Stimulated activated CD4-positive, alpha-beta T cell treated with anti-CD3 and anti-CD28 coated beads, Interleukin-15, amount 100 ng/mL, for 24 hours (primary cell): ENCODE results near the gene LCMT1.
"Not testable (repeated sequence)": the region's sequence is repeated elsewhere in the genome, so short reads cannot be mapped to it uniquely, and the experiment has no call there.

Experiments
- DNase-seq: peaks from one replicate; pipeline ENCODE4 v3.0.0-alpha.2; 2020

Gene LCMT1

DNA sequence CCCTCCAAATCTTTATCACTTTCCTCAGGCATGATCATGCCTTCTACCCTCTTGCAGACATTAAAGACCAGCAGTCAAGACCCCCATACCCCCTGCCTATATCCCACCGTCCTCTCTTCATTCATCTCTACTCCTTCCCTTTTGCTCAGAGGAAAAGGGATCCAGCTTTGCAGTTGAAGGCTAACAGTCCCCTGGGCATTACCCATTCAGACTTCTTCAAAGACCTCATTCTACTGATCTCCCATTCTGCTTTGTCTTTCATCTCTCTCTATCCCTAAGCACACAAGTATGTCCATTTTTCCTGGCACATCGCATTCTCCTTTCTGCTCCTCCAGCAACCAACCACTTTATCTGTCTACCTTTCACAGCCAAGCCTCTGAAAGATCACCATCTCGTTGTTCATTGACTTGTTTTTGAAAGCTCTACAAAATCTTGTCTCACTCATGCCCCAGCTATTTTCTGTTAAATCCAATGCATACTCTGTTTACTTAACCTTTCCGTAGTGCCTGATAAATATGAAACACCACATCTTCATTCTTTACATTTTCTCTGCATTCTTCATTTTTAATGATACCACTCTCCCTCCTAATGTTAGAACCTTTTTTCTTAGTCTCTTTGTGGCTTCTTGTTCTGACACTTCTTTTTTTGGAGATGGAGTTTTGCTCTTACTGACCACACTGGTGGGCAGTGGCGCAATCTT is 14.1 kb upstream of the LCMT1 start:
- DNase-seq: no peak

DNA sequence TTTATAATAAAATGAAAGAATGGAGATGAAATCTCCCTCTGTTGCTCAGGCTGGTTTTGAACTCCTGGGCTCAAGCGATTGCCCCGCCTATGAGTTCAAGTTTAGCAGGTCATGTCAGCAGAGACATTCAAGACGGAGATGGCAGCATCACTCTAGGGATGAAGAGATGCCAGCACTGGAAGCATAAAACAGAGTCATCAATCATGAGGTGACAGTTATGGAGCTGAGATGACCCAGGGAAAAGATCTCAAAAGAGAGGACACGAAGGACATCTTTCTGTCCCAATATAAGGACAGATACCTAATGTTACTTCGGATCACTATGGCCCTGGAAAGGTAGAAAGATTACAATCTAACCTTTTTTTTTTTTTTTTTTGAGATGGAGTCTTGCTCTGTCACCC is 11.0 kb upstream of the LCMT1 start:
- DNase-seq: no peak

DNA sequence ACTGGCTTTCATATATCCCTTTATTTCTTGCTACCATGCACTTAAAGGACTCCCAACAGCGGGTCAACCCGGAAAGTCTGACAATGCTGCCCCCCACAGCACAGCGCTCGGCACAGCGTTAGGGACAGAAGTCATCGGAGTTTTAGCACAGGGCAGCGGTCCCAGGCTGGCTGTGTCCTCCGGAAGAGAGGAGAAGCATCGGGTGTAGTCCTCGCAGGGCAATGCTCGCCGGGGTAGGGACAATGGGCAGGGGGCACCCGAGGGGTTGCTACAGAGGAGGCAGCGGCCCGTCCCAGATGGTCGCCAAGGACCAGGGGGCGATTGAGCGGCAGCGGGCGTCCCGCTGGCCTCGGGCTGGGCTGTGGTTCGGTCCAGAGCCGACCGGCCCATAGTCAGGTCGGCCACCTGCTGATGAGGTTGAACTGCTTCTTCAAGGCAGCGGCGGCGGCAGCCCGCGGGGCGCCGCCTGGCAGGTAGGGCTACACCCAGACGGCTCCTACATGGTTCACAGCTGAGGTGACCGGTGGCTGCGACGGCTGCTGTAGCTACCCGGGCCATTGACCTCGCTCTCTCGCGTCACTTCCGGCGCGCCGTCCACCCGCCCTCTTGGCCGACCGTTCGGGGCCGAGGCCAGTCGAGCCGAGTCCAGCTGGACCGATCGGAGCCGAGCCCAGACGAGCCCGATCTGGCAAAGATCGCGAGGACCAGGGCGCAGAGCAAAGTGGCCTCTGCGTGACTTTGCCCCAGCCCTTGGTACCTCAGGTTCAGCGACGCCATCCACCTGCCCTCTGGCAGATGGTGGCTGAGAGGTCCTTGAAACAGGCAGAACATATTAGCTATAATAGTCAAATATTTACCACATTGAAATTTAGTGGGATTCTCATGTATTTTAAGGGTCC is 4.7 kb upstream of the LCMT1 start:
- peak; percentile 88 for DNase-seq

DNA sequence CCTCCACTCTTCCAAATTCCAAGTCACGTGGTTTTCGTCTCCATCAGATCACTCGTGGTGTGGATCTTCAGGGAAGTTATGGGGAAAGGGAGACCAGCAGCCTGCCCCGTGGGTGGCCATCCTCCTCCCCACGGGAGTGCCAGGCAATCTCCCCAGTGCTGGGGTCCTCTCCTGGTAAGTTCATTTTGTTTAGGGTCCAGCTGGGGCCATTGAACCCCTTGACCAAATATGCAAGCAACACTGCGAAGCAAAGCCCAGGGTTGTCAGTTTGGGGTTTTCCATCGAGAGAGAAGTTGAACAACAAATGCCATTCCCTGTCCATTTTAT is 4.1 kb upstream of the LCMT1 start:
- no peak for DNase-seq

DNA sequence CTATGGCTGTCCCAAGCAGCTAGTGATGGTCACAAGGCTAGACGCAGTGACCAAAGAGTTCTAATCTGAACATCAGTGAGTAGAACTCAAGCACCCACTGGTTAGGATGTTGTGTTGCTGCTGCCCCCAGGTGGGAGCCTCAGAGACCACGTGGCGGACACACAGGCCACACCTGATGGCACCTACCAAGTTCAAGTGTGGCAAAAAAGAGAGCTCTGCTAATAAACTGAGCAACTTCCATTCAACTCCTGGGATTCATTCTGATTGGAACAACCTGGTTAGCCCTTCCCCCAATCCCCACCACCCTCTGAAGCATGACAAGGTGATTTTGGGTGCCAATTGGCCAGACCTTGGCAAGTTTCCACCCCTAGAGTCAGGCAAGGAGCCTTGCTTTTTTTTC is 3.5 kb upstream of the LCMT1 start:
- DNase-seq: peak; percentile 38

DNA sequence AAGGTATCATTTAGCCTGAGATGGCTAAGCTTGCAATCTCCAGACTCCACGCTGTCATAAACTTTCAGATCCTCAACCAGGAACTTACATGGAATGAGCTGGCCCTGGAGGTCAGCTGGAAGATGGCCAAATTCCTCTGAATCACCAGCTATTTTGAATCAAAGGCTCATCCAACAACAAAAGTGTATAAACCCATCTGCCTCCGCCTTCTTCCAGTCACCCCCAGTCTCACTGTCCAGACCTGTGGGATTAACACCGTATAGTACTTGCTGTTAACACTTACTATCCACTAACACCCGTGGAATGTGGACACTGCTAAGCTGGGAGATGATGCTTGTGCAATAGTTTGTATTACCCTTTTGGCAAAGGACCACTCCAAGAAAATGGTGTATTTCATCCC is 1.9 kb upstream of the LCMT1 start:
- no peak for DNase-seq

DNA sequence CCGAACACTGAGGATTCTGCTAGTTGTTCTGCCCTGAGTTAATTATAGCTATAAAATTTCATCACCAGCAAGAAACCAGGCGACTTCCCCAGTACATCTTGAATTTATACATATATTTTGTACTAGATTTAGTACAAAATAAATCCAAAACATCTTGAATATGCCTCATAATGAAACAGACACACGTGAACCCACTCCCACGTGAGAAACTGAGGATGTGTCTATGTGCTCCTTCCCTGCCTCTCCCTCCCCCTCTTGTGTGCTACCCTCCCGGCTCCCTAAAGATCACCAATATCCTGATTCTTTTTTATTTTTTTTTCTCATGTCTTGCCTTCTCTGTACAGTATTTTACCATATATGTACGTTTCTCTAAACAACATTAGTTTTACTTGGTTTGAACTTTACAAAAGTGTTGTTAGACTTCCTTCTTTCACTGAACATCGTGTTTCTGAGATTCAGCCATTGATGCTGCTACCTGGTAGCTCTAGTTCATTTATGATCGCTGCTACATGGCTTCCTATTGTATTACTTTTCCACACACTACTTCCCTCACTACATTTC is 1.1 kb upstream of the LCMT1 start:
- DNase-seq: peak; percentile 67

DNA sequence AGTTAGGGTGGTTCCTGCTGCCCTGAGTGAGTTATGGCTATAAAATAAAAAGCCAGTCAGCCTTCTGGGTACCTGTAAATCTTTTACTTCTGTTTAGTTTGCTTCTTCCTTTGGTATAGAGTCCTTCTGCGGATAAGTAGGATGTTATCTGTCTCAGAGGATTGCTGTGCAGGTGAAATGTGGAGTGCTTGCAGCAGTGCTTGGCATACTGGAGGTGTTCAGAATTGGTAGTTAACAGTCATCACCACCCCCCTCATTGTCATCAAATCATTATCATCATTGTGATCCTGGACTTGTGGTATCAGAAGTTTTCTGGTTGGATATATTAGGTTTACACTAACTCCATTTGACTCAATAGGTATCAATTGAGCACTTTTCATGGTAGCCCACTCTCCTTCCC is 2.6 kb downstream of the LCMT1 start:
- DNase-seq: no peak

DNA sequence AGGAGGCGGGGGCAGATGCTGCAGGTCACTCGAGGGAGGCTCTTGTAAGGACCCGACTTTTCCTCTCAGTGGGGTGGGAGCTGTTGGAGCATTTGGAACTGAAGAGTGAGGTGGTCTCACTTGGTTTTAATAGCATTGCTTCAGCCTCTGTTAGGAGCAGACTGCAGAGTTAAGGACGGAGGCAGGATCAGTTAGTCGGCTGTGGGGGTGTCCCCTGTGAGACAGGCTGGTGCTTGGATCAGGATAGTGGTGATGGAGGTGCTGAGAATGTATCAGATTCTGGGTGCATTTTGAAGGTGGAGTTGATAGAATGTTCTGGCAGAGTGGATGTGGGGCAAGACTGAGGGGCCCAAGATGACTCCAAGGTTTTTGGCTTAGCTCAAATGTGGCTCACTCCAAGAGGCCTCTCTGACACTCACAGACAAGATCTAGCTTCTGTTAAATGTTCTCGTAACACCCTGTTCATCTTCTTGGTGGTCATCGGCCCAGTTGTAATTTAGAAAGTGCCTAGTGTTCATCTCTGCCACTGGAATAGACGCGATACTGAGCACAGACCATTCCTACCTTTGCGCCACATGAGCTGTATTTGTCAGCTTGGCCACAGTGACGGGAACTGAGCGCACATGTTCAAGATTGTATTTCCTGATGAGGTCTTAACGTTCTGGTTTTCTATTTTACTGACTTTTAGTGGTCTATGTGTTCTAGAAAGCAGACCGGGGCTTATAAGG is 7.5 kb downstream of the LCMT1 start:
- DNase-seq: no peak

DNA sequence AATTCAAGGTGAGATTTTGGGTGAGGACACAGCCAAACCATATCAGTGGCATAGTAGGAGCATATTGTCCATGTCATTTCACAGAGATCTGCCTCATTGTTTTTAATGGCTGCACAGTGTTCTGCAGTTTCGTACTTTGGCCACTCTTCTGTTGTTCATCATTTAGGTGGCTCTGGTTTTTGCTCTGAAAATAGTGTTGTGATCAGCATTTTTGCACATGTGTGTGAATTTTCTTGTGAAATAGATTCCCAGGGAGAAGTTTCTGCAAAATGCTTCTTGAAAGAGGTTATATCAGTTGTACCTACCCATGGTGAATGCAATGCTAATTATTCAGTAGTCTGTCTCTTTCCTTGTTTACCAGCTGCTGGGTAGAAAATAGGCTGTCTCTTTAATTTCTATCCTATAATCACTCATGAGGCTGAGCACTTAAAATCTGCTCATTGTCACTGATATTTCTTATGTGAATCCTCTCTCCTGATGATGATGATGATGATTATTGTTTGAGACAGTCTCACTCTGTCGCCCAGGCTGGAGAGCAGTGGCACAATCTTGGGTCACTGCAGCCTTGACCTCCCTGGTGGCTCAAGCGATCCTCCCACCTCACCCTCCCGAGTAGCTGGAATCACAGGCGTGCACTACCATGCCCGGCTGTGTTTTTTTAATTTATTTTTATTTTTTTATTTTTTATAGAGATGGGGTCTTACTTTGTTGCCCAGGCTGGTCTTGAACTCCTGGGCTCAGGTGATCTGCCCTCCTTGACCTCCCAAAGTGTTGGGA is 10.5 kb downstream of the LCMT1 start:
- no peak for DNase-seq

DNA sequence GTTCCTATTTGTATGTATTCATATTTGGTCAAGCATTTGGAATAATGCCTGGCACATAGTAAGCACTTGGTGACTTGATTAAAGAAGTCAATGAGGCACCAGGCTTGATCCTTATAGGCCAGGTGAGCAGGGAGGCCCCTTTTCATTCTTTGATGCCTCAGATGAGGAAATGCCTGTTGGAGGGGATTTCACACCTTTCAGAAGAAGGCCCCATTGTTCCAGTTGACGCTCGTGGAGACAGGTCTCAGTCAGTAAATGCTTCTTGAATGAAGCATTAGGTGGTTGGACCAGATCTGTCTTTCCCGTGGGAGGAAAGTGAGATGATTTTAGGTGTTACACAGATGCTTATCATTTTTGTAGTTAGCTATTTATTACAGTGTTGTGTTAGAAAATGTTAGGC is 13.0 kb downstream of the LCMT1 start:
- no peak for DNase-seq

DNA sequence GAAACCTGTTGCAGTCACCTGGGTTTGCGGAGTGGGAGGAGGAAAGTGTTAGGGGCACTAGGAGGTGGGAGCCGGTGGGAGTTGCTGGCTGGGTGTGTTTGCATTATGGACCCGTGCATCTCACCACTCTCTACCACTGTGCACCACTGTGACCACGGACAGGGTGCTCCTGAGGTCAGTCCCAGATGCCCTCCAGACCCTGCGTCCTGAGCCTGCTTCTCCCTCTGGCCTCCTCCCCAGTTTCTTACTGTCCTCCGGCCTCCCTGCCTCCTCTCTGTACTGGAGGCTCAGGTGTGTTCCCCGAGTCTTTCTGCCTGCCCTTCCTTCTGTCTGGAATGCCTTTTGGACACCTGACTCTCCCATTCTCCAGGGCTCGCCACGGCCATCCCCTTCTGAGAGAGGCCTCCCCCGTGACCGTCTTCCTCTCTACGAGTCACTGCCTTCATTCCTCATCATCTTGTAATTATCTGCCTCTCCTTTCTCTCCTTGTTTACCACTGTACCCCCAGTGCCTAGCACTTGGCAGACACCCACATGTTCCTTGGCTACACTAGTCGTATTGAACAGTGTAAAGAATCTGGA is 14.6 kb downstream of the LCMT1 start:
- not testable (repeated sequence) for DNase-seq

DNA sequence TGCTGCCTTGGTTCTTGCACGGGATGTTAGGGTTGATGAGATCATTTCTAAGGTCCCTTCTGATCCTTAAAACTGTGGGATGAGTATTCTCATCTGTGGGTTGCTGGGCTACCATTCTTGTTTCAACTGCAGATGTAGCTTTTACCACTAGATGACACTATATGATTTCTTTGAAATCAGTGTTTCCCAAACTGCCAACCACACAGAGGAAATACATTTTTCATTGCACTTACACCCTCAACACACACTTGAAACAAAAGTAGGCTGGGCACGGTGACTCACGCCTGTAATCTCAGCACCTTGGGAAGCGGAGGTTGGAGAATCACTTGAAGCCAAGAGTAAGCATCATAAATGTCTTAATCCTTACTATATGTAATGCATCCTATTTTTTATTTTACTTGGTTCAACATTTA is 15.3 kb downstream of the LCMT1 start:
- DNase-seq: peak; percentile 64

DNA sequence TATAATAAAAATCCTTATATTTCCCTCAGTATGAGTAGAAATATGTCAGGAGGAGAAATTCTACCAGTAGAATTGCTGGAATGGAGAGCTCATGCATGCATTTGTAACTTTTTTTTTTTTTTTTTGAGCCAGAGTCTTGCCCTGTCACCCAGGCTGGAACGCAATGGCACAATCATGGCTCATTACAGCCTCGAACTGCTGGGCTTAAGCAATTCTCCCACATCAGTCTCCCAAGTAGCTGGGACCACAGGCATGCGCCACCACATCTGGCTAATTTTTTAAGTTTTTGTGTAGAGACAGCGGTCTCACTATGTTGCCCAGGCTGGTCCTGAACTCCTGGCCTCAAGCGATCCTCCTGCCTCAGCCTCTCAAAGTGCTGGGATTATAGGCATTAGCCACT is 21.2 kb downstream of the LCMT1 start:
- not testable (repeated sequence) for DNase-seq

DNA sequence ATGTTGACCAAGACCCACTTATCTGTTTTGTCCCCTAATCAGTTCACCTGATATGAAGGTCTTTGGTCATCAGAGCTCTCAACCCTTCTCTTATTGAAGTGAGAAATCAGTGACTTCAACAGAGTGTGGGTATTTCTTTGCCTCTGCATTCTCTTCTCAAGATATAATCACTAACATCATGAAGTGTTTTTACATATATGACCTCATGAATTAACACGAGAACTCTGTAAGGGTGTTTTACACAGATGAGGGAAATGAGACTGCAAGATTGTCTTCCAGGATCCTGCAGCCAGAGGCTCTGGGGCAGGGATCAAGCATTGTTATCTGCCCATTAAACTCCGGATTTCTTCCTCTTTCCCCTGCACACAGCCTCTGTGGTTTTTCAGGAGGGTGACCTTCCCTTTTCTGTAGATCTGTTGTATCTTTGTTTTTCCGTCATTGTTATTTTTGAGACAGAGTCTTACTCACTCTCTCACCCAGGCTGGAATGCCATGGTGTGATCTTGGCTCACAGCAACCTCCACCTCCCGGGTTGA is 22.7 kb downstream of the LCMT1 start:
- DNase-seq: no peak

DNA sequence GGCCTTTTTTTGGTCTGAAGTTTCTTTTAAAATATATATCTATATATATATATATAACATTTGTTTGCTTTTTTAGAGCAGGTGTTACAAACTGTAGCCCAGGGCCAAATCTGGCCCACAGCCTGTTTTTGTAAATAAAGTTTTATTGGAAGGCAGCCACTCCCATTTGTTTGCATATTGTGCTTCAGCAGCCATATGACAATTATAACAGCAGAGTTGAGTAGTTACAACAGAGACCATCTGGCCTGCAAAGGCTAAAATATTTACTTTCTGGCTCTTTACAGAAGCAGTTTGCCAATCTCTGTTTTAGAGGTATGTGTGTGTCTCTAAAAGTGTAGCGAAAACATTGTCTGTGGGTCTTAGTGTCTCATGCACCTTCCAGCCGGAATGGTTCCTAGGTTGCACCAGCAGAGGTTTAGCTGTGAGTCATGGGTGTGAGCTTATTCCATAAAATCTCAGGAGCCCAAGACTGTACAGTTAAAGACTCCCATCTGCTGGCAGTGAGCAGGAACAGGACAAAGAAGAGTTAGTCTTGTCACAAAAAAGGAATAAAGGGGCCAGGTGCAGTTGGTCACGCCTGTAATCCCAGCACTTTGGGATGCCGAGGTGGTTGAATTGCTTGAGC is 23.8 kb downstream of the LCMT1 start:
- DNase-seq: no peak

DNA sequence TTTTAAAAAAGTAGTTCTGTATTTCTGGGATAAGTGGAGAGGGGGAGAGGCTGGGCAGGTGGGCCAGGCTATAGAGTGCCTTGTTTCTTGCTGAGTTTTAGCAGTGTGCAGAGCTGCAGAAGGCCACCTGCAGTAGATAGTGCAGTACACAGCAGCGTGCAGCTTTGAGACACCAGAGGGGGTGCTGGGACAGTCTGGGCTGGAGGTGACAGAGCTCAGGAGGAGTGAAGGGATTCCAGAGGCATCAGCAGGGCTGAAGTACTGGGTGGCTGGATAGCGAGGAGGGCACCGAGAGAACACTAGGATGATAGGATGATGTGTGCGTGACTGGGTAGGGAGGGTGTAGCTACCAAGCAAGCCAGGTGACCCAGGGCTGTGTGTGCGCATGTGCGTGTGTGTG is 26.6 kb downstream of the LCMT1 start:
- DNase-seq: no peak

DNA sequence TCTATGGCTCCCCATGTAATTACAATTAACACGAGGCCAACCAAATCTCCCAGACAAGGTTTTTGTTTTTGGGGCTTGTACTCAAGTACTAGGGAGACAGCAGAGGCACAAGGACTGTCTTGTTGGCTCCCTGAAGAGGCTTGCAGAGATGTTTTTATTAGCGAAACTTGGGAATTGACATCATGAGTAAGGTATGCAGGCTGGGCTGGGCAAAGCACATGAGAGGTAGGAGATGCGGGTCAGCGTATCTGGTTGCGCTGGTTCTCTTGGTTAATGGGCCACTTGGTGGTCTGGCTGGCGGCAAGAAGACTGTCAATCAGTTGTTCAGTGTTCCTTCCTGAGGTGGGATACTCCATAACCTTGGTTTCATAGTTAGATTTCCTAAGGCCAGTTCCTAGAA is 28.9 kb downstream of the LCMT1 start:
- no peak for DNase-seq

DNA sequence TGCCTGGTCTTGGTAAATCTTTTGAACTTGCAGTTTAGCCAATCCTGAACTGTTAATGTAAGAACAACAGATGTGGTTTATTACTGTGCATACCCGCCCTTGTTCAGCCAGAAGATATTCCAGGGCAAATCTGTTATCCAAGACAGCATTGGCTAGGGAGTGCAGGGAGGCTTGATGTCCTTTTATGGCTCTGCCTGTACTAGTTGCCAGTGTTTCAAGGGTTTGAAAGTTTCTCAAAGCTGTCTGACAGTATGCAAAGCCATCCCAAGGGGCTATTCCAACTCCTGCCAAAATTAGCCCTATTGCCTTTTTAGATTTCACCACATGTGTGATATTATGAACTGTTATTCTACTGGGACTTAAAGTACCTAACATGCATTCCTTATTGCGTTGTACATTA is 30.1 kb downstream of the LCMT1 start:
- DNase-seq: no peak

DNA sequence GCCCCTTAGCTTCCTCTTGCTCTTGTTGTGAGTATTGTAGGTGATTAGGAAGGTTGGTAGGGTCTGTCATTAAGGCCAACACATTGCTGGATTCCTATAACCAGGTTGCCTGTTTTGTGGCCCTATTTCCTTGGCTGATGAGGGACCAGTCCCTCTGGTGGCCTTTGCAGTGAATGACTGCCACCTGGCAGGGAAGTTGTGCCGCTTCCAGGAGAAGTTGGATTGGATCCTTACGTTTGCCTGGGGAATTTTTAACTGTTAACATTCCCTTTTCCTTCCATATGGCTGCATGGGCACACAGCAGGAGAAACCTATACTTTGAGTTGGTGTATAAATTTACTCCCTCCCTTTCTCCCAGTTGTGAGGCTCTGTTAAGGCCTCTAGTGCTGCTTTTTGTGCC is 32.4 kb downstream of the LCMT1 start:
- no peak for DNase-seq

DNA sequence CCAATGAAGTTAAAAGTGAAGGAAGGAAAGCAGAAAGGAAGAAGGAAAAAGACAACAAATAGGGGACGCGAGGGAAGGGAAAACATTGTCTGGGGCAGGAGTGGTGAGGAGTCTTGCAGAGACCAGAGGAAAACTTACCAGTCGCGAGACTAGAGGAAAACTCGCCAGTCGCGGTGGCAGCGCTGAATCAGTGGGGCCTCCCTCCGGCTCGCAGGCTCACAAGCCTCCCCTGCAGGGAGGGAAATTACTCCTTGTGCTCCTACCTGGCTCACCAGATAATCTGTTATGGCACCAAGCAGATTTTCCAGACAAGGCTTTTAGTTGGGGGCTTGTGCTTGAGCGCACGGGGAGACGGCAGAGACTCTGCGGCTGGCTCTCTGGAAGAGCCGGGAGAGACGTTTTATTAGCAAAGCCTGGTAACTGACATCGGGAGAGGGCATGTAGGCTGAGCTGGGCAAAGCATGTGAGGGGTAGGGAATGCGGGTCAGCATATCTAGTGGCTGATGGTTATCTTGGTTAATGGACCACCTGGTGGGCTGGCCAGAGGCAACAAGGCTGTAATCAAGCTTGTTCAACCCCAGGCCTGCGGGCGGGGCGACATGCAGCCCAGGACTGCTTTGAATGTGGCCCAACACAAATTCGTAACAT is 37.1 kb downstream of the LCMT1 start:
- DNase-seq: no peak
